Progenitor cell of endocrine pancreas (in vitro differentiated cells): Measurements from ENCODE around the gene TWF2. TPM values are rescaled to one million over a fixed set of nuclear protein-coding genes. Genes with fewer than 3 reads are reported as not detected.

Experiments
- DNase-seq: peaks from one replicate; pipeline ENCODE4 v3.0.0; 2021; ENCODE audit warnings: low spot score; ENCODE audit not compliant: unreplicated experiment
- H3K27ac Mint-ChIP-seq: 2 replicates; pipeline ENCODE4 v1.8.0; 2021; ENCODE audit warnings: mild to moderate bottlenecking, moderate library complexity, mixed read lengths
- H3K27me3 Mint-ChIP-seq: 2 replicates; pipeline ENCODE4 v1.8.0; 2021; ENCODE audit warnings: mixed read lengths
- H3K36me3 Mint-ChIP-seq: 2 replicates; pipeline ENCODE4 v1.8.0; 2022; ENCODE audit warnings: mixed read lengths; ENCODE audit not compliant: insufficient read depth
- H3K4me1 Mint-ChIP-seq: 2 replicates; pipeline ENCODE4 v1.8.0; 2021; ENCODE audit warnings: low read depth, mixed read lengths
- H3K4me3 Mint-ChIP-seq: 2 replicates; pipeline ENCODE4 v1.8.0; 2021; ENCODE audit warnings: low read depth, mild to moderate bottlenecking, moderate library complexity, mixed read lengths
- H3K9me3 Mint-ChIP-seq: 2 replicates; pipeline ENCODE4 v1.8.0; 2021; ENCODE audit warnings: low read depth, mixed read lengths
- CTCF ChIP-seq: fragments of 200-600 bp; sonication (generic); IDR thresholded peaks from one replicate; pipeline ENCODE4 v1.5.0; 2021; ENCODE audit warnings: antibody characterized with exemption, mild to moderate bottlenecking; ENCODE audit not compliant: unreplicated experiment
- total RNA-seq: library from RNA; stranded (reverse); gene quantifications from 2 replicates; pipeline ENCODE4 v1.2.1, GENCODE V29; 2021

Gene TWF2
- total RNA-seq, 1 donor from 2014 or later, result 27.6 TPM

- Mint-ChIP-seq H3K27ac (no peak overlapping the region), H3K4me1 (peaks cover 18% of the 10 kb centered on the region), H3K36me3 (peaks cover 4% of the 10 kb centered on the region), H3K27me3 (no peaks in the 10 kb centered on the region), H3K9me3 (no peaks in the 10 kb centered on the region), H3K4me3 (no peak overlapping the region)
- DNase-seq, result no peak
- TF ChIP-seq CTCF, result no peak
Observed at GRCh38 chr3:52195291-52195597, 43.7 kb downstream of the TWF2 start.

- no peak for DNase-seq
- no peak overlapping the region for H3K4me3 Mint-ChIP-seq
- no peak for TF ChIP-seq CTCF
- no peak overlapping the region for H3K27ac Mint-ChIP-seq
- no peaks in the 10 kb centered on the region for H3K9me3 Mint-ChIP-seq
- H3K27me3 Mint-ChIP-seq, result no peaks in the 10 kb centered on the region
- peaks cover 18% of the 10 kb centered on the region for H3K4me1 Mint-ChIP-seq
- H3K36me3 Mint-ChIP-seq, result peaks cover 2% of the 10 kb centered on the region
Observed at GRCh38 chr3:52194485-52195290, 44.3 kb downstream of the TWF2 start.

DNA sequence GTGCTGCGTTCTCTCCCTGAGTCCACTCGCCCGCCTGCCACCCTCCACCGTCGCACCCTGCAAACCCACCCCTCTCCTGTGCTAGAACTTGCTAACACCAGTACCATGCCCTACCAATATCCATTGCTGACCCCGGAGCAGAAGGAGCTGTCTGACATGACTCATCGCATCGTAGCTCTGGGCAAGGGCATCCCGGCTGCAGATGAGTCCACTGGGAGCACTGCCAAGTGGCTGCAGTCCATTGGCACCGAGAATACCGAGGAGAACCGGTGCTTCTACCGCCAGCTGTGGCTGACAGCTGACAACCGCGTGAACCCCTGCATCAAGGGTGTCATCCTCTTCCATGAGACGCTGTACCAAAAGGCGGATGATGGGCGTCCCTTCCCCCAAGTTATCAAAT lies 45.9 kb downstream of the TWF2 start:
- H3K27ac Mint-ChIP-seq, result no peak overlapping the region

DNA sequence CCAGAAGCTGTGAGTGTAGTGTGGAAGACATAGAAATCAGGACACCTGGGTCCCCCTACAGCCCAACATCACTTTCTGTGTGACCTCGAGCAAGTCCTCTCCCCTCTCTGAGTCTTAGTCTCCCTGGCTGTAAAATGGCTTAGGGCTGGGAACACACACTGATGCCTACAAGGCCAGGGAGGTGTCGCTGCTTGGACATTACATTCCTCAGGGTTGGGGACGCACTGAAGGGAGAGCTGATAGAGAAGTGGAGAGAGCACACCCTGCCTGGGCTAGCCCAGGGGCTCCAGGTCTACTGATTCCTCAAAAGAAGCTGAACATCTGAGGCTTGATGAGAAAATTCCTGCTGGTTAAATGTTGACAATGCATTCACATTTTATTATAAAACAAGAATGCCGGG lies 47.3 kb downstream of the TWF2 start:
- peaks cover 8% of the 10 kb centered on the region for H3K4me1 Mint-ChIP-seq
- no peak for TF ChIP-seq CTCF
- no peaks in the 10 kb centered on the region for H3K36me3 Mint-ChIP-seq
- H3K9me3 Mint-ChIP-seq, result no peaks in the 10 kb centered on the region
- DNase-seq, result no peak
- no peaks in the 10 kb centered on the region for H3K27me3 Mint-ChIP-seq
- no peak overlapping the region for H3K4me3 Mint-ChIP-seq
- H3K27ac Mint-ChIP-seq, result no peak overlapping the region

More for the DNA sequence above, 45.9 kb downstream of the TWF2 start:
- TF ChIP-seq CTCF, result no peak
- Mint-ChIP-seq H3K36me3 (no peaks in the 10 kb centered on the region), H3K27me3 (no peaks in the 10 kb centered on the region), H3K9me3 (no peaks in the 10 kb centered on the region), H3K4me3 (no peak overlapping the region), H3K4me1 (peaks cover 14% of the 10 kb centered on the region)
- no peak for DNase-seq

- Mint-ChIP-seq H3K9me3 (no peaks in the 10 kb centered on the region), H3K27me3 (no peaks in the 10 kb centered on the region), H3K36me3 (no peaks in the 10 kb centered on the region), H3K4me3 (no peak overlapping the region), H3K4me1 (peaks cover 9% of the 10 kb centered on the region), H3K27ac (no peak overlapping the region)
- DNase-seq, result no peak
- TF ChIP-seq CTCF, result no peak
Observed at GRCh38 chr3:52190294-52191074, 48.5 kb downstream of the TWF2 start.
